ENCODE measurements around the gene BAIAP2.

DNA sequence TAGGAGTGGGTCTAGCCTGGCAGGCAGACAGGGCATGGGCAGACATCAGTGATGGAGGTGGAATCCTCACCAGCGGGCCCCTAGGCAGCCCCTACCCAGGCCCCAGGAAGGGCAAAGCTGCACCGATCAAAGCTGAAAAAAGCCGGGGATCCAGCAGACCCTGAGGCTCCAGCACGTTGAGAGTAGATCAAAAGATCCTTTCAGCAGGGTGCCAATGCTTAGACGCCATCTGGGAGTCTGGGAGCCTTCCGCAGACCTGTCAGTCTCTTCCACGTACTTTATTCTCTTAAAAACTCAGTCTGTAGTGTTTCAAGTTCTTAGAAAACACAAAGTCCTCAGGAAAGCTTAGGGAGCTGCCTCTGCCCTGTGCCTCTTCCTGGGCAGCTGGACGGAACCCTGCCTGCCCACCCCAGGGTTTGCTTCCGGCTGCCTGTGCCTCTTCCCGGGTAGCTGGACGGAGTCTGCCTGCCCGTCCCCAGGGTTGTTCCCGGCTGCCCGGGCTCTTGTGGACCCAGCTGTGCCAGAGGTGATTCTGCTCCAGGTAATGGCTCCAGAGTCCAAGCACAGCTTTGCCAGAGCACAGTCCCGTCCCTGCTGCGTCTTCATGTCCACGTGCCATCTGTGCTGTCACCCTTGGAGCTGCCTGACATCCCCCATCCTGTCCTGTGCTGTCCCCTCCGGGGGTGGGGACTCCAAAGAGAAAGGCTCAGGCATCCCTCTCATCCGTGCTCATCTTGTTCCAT is 79.6 kb downstream of the BAIAP2 start:
- TF ChIP-seq, protein P1, sequence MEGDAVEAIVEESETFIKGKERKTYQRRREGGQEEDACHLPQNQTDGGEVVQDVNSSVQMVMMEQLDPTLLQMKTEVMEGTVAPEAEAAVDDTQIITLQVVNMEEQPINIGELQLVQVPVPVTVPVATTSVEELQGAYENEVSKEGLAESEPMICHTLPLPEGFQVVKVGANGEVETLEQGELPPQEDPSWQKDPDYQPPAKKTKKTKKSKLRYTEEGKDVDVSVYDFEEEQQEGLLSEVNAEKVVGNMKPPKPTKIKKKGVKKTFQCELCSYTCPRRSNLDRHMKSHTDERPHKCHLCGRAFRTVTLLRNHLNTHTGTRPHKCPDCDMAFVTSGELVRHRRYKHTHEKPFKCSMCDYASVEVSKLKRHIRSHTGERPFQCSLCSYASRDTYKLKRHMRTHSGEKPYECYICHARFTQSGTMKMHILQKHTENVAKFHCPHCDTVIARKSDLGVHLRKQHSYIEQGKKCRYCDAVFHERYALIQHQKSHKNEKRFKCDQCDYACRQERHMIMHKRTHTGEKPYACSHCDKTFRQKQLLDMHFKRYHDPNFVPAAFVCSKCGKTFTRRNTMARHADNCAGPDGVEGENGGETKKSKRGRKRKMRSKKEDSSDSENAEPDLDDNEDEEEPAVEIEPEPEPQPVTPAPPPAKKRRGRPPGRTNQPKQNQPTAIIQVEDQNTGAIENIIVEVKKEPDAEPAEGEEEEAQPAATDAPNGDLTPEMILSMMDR (IDR thresholded peaks at IDR 0.05) = no peak
- no peak for TF ChIP-seq ZFX (IDR thresholded peaks at IDR 0.05; ENCODE audit: borderline replicate concordance)
